H1 (cell line): ENCODE measurements around the gene LCN2. TPM values are rescaled to one million over a fixed set of nuclear protein-coding genes. Genes with fewer than 3 reads are reported as not detected.

ENCODE experiments used
- CTCF ChIA-PET: fragments of 300-600 bp; sonication (Branson Sonifier 250); formaldehyde crosslinking; loops from one replicate; lab custom pipeline; 2021; ENCODE audit not compliant: partially characterized antibody; lab: Charles Lee
- POLR2A ChIA-PET: fragments of 300-600 bp; sonication (Branson Sonifier 250); formaldehyde crosslinking; loops from one replicate; lab custom pipeline; 2021; ENCODE audit warnings: inconsistent platforms; ENCODE audit not compliant: partially characterized antibody; lab: Charles Lee
- DNase-seq, 2 experiments: peaks; one replicate each; pipeline versions ENCODE4 v3.0.0 to v3.0.0-alpha.2; 2010 to 2022; ENCODE audit warnings: low spot score in 2 of 2, low read depth in 1 of 2, mixed read lengths in 1 of 2
- FAIRE-seq: peaks from 2 replicates; lab custom pipeline; 2011; peaks lifted over from hg19 to GRCh38; lab: Jason Lieb, UNC
- H2AFZ ChIP-seq: 2 replicates; pipeline ENCODE4 v1.8.1; 2012; ENCODE audit warnings: low read length, inconsistent platforms
- H2AK5ac ChIP-seq: 2 replicates; pipeline ENCODE4 v1.6.1; 2013; ENCODE audit warnings: low read depth, low read length
- H2BK120ac ChIP-seq: replicated peaks from 2 replicates; pipeline ENCODE3; 2013; ENCODE audit warnings: low read depth, low read length, inconsistent platforms
- H2BK12ac ChIP-seq: 2 replicates; pipeline ENCODE4 v1.6.1; 2013; ENCODE audit warnings: low read depth, low read length
- H2BK15ac ChIP-seq: 2 replicates; pipeline ENCODE4 v1.6.1; 2013; ENCODE audit warnings: low read length
- H2BK20ac ChIP-seq: 2 replicates; pipeline ENCODE4 v1.6.1; 2013; ENCODE audit warnings: low read length
- H2BK5ac ChIP-seq: 2 replicates; pipeline ENCODE4 v1.6.1; 2013; ENCODE audit warnings: low read depth, low read length
- H3K14ac ChIP-seq: 2 replicates; pipeline ENCODE4 v1.6.1; 2013; ENCODE audit warnings: inconsistent platforms; ENCODE audit not compliant: insufficient read length
- H3K18ac ChIP-seq: 2 replicates; pipeline ENCODE4 v1.6.1; 2013; ENCODE audit warnings: low read length; ENCODE audit errors: extremely low read depth
- H3K23ac ChIP-seq: 2 replicates; pipeline ENCODE4 v1.6.1; 2013; ENCODE audit warnings: inconsistent platforms; ENCODE audit not compliant: insufficient read length
- H3K23me2 ChIP-seq: 2 replicates; pipeline ENCODE4 v1.6.1; 2013; ENCODE audit warnings: low read depth, low read length
- H3K27ac ChIP-seq: 2 replicates; pipeline ENCODE4 v1.6.1; 2011; ENCODE audit warnings: low read depth, low read length, inconsistent platforms
- H3K27me3 ChIP-seq, 4 experiments: replicated peaks in 1 of 4; 1 replicate in 1 of 4; 2 replicates in 3 of 4; pipeline versions ENCODE4 v1.6.1 to v1.8.1; 2011 to 2013; ENCODE audit warnings: low read length in 3 of 4, mild to moderate bottlenecking in 3 of 4, inconsistent platforms in 2 of 4, mixed read lengths in 2 of 4, moderate library complexity in 1 of 4; ENCODE audit not compliant: control insufficient read depth in 3 of 4, insufficient read depth in 3 of 4; ENCODE audit errors: extremely low read depth in 1 of 4
- H3K36me3 ChIP-seq, 4 experiments: 2 replicates each; pipeline versions ENCODE4 v1.6.1 to v1.8.1; 2011 to 2013; ENCODE audit warnings: mild to moderate bottlenecking in 4 of 4, low read length in 3 of 4, moderate library complexity in 2 of 4, control low read depth in 1 of 4, inconsistent platforms in 1 of 4; ENCODE audit not compliant: insufficient read depth in 4 of 4, control insufficient read depth in 2 of 4
- H3K4ac ChIP-seq: replicated peaks from 2 replicates; pipeline ENCODE3; 2013; ENCODE audit warnings: low read length, low read depth, mixed read lengths, inconsistent platforms; ENCODE audit not compliant: insufficient read length
- H3K4me1 ChIP-seq, 4 experiments: replicated peaks in 1 of 4; 1 replicate in 1 of 4; 2 replicates in 3 of 4; pipeline versions ENCODE4 v1.6.1 to v1.8.1; 2011 to 2013; ENCODE audit warnings: low read length in 3 of 4, inconsistent platforms in 2 of 4, mixed read lengths in 1 of 4; ENCODE audit not compliant: insufficient read depth in 4 of 4, control insufficient read depth in 3 of 4
- H3K4me2 ChIP-seq, 2 experiments: 2 replicates each; pipeline versions ENCODE4 v1.6.1 to v1.8.1; 2011 to 2013; ENCODE audit warnings: low read depth in 2 of 2, low read length in 2 of 2, control low read depth in 1 of 2, inconsistent platforms in 1 of 2, mild to moderate bottlenecking in 1 of 2; ENCODE audit not compliant: insufficient read depth in 1 of 2
- H3K4me3 ChIP-seq, 4 experiments: fragments of 200-600, 300-600 bp in 1 of 4; sonication (generic), shearing (Covaris generic), sonication (Bioruptor Twin) in 1 of 4; 2 replicates each; pipeline versions ENCODE4 v1.5.1 to v1.8.1; 2011 to 2016; ENCODE audit warnings: low read length in 4 of 4, low read depth in 3 of 4, control low read depth in 2 of 4, inconsistent platforms in 2 of 4, mild to moderate bottlenecking in 2 of 4, mixed read lengths in 1 of 4, moderate library complexity in 1 of 4; ENCODE audit not compliant: insufficient read depth in 2 of 4; ENCODE audit errors: extremely low read depth in 1 of 4
- H3K56ac ChIP-seq: replicated peaks from 2 replicates; pipeline ENCODE3; 2013; ENCODE audit warnings: low read depth, mild to moderate bottlenecking, mixed read lengths, low read length, inconsistent platforms; ENCODE audit not compliant: insufficient read length
- H3K79me1 ChIP-seq: 2 replicates; pipeline ENCODE4 v1.6.1; 2013; ENCODE audit warnings: low read depth, low read length, control low read depth
- H3K79me2 ChIP-seq, 2 experiments: 2 replicates each; pipeline versions ENCODE4 v1.6.1 to v1.8.1; 2012 to 2013; ENCODE audit warnings: low read length in 2 of 2, mild to moderate bottlenecking in 2 of 2, inconsistent platforms in 1 of 2; ENCODE audit not compliant: insufficient read depth in 2 of 2, control insufficient read depth in 1 of 2
- H3K9ac ChIP-seq, 4 experiments: replicated peaks in 1 of 4; 1 replicate in 1 of 4; 2 replicates in 3 of 4; pipeline versions ENCODE4 v1.6.1 to v1.8.1; 2011 to 2013; ENCODE audit warnings: low read depth in 3 of 4, low read length in 3 of 4, control low read depth in 2 of 4, mild to moderate bottlenecking in 2 of 4, moderate library complexity in 2 of 4, inconsistent platforms in 1 of 4; ENCODE audit errors: extremely low read depth in 1 of 4
- H3K9me3 ChIP-seq, 2 experiments: 2 replicates each; pipeline versions ENCODE4 v1.6.1 to v1.8.1; 2012 to 2013; ENCODE audit warnings: mild to moderate bottlenecking in 2 of 2, moderate library complexity in 2 of 2, control low read depth in 1 of 2, inconsistent platforms in 1 of 2, low read depth in 1 of 2, low read length in 1 of 2, mixed read lengths in 1 of 2; ENCODE audit not compliant: insufficient read depth in 2 of 2
- H4K20me1 ChIP-seq, 2 experiments: replicated peaks in 1 of 2; 2 replicates each; pipeline versions ENCODE3 to v1.8.1; 2011 to 2013; ENCODE audit warnings: inconsistent platforms in 2 of 2, low read length in 2 of 2, mild to moderate bottlenecking in 1 of 2; ENCODE audit not compliant: insufficient read depth in 2 of 2, control insufficient read depth in 1 of 2
- H4K5ac ChIP-seq: 2 replicates; pipeline ENCODE4 v1.6.1; 2013; ENCODE audit warnings: low read length, low read depth, mixed read lengths, inconsistent platforms; ENCODE audit not compliant: insufficient read length
- H4K8ac ChIP-seq: 2 replicates; pipeline ENCODE4 v1.8.0; 2013; ENCODE audit warnings: mild to moderate bottlenecking, moderate library complexity, low read length, inconsistent platforms; ENCODE audit not compliant: insufficient read depth; ENCODE audit errors: extremely low read depth
- H4K91ac ChIP-seq: replicated peaks from 2 replicates; pipeline ENCODE3; 2013; ENCODE audit warnings: low read length, mixed read lengths, inconsistent platforms; ENCODE audit not compliant: insufficient read length
- BRCA1 ChIP-seq: IDR thresholded peaks from 2 replicates; pipeline ENCODE4 v1.6.1; 2012; ENCODE audit warnings: low read depth, low read length, improper control_type of control experiment
- CREB1 ChIP-seq: IDR thresholded peaks from 2 replicates; pipeline ENCODE4 v1.6.1; 2012; ENCODE audit warnings: inconsistent platforms
- POLR2AphosphoS5 ChIP-seq: IDR thresholded peaks from 2 replicates; pipeline ENCODE4 v1.6.1; 2011; ENCODE audit warnings: low read depth, low read length
- SP1 ChIP-seq: IDR thresholded peaks from 2 replicates; pipeline ENCODE4 v1.6.1; 2011; ENCODE audit warnings: low read depth, low read length
- SRF ChIP-seq: IDR thresholded peaks from 2 replicates; pipeline ENCODE4 v1.6.1; 2011; ENCODE audit warnings: mild to moderate bottlenecking, low read depth, low read length, moderate library complexity
- YY1 ChIP-seq: IDR thresholded peaks from 2 replicates; pipeline ENCODE4 v1.6.1; 2011; ENCODE audit warnings: low read depth, mild to moderate bottlenecking, low read length
- WGBS, 2 experiments: shearing (Covaris generic) in 1 of 2; methylation state at CpG; one replicate each; pipeline versions ENCODE4 v1.1.6 to v1.1.7; 2013 to 2015; ENCODE audit warnings: low lambda C conversion rate in 2 of 2, mixed read lengths in 2 of 2, inconsistent platforms in 1 of 2, low coverage in 1 of 2, missing lambda C conversion rate in 1 of 2; ENCODE audit not compliant: insufficient replicate concordance in 2 of 2, insufficient coverage in 1 of 2, insufficient read length in 1 of 2; ENCODE audit errors: extremely low coverage in 1 of 2, missing lambda C conversion rate in 1 of 2; 5-methylcytosine and 5-hydroxymethylcytosine counted together
- polyA plus RNA-seq, 7 experiments: library from polyadenylated mRNA; depleted of rRNA in 3 of 7; stranded (reverse) in 5 of 7; unstranded in 2 of 7; fragments of >200 nt in 5 of 7; fragments of 200-250 nt in 2 of 7; gene quantifications; 1 replicate in 5 of 7; 2 replicates in 1 of 7; 4 replicates in 1 of 7; pipeline versions ENCODE4 v1.2.1 to v1.2.3, GENCODE V29; 2011 to 2013; ENCODE audit warnings: missing spikeins in 2 of 7, mixed read lengths in 2 of 7
- total RNA-seq: library from RNA; stranded (reverse); fragmentation: NEBNext Ultra II Directional; extraction: Animal tissue kit (Norgen Biotek cat#: 25700); gene quantifications from 2 replicates; pipeline ENCODE4 v1.2.1, GENCODE V29; 2021
- TF ChIP-seq, protein P1 (sequence below): IDR thresholded peaks from 2 replicates; pipeline ENCODE4 v1.6.1; 2011; ENCODE audit warnings: low read depth, mild to moderate bottlenecking, low read length; ENCODE audit not compliant: insufficient read depth
- TF ChIP-seq, protein P2 (sequence below): IDR thresholded peaks from 2 replicates; pipeline ENCODE4 v1.6.1; 2011; ENCODE audit warnings: low read length, improper control_type of control experiment

Gene LCN2
- total and polyA plus RNA-seq, 2 of the 8 experiments (the other 6 are each of a cell fraction or from before 2014, with no cell fraction given): 1.1 to 1.6 TPM

DNA sequence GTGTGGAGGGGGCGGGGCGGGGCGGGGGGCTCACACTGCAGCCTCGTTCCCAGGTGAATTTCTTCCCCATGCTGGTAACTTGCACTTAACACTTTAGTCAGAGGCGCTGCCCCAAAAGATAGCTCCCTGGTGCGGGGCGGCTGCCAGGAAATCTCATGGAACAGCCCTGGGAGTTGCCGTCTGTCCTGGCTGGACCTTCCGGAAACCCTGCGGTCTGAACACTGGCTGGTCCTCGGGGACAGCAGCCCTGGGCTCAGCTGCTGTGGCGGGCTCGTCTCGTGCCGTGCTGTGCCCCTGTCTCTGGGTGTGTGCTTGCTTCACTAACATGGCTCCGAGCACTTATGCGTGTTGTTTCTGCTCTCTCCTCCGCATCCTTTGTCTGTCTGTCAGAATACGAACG, 47.6 kb upstream of the LCN2 start:
- peaks cover 22 to 44% (median 29%) of the 10 kb centered on the region in 4 experiments for H3K36me3 ChIP-seq
- H2BK20ac ChIP-seq: no peak overlapping the region
- H3K4me3 ChIP-seq: no peak overlapping the region
- no peak overlapping the region for H2AK5ac ChIP-seq
- H3K23ac ChIP-seq: no peak overlapping the region
- peaks cover 11 to 28% (median 22%) of the 10 kb centered on the region in 4 experiments for H3K4me1 ChIP-seq
- H3K27ac ChIP-seq: no peak overlapping the region
- no peak overlapping the region for H3K56ac ChIP-seq
- H2BK15ac ChIP-seq: no peak overlapping the region
- H3K14ac ChIP-seq: no peak overlapping the region
- peaks cover 17% of the 10 kb centered on the region for H3K79me1 ChIP-seq
- no peak overlapping the region for H3K9ac ChIP-seq
- no peak overlapping the region for H2BK5ac ChIP-seq
- CTCF ChIA-PET: interaction anchor here (1.6 to 10.5 kb wide), 5 partner anchors 13 to 159 kb away, joined by 3 to 114 read pairs (median 32); no protein-coding TSS in a partner anchor
- H3K9me3 ChIP-seq: no peaks in the 10 kb centered on the region
- no peak for TF ChIP-seq SRF
- TF ChIP-seq SP1: no peak
- no peak for TF ChIP-seq CREB1
- 0 out of 2 replicates have a peak, but pooled peaks have one; percentile 23 for TF ChIP-seq POLR2AphosphoS5
- TF ChIP-seq, protein P1, sequence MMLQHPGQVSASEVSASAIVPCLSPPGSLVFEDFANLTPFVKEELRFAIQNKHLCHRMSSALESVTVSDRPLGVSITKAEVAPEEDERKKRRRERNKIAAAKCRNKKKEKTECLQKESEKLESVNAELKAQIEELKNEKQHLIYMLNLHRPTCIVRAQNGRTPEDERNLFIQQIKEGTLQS: no peak
- TF ChIP-seq YY1: no peak
- TF ChIP-seq, protein P2, sequence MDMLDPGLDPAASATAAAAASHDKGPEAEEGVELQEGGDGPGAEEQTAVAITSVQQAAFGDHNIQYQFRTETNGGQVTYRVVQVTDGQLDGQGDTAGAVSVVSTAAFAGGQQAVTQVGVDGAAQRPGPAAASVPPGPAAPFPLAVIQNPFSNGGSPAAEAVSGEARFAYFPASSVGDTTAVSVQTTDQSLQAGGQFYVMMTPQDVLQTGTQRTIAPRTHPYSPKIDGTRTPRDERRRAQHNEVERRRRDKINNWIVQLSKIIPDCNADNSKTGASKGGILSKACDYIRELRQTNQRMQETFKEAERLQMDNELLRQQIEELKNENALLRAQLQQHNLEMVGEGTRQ: no peak
- TF ChIP-seq BRCA1: no peak
- H2BK120ac ChIP-seq: no peak overlapping the region
- POLR2A ChIA-PET: interaction anchor here (1.2 to 12.1 kb wide), 4 partner anchors 7 to 123 kb away, joined by 4 to 119 read pairs (median 31); no protein-coding TSS in a partner anchor
- H4K5ac ChIP-seq: no peak overlapping the region
- no peaks in the 10 kb centered on the region for H3K27me3 ChIP-seq
- H4K91ac ChIP-seq: no peak overlapping the region
- peaks cover 9 to 33% of the 10 kb centered on the region in 2 experiments for H4K20me1 ChIP-seq
- no peak overlapping the region for H3K4ac ChIP-seq
- no peak overlapping the region for H3K4me2 ChIP-seq
- H2BK12ac ChIP-seq: no peak overlapping the region
- 91% methylated on average over 11 of the region's 20 CpGs; no CpG with 5 or more reads in 1 of the 2 experiments for WGBS, 2 experiments
- DNase-seq (no peak), FAIRE-seq (no peak)
- H4K8ac ChIP-seq: no peak overlapping the region; the same call in 1 of the 2 replicates
- peaks cover 9% of the 10 kb centered on the region for H3K23me2 ChIP-seq
- H3K79me2 ChIP-seq: peaks cover 0 to 20% of the 10 kb centered on the region in 2 experiments; a peak in 2 of 4 replicates
- no peak overlapping the region for H2AFZ ChIP-seq
- H3K18ac ChIP-seq: no peak overlapping the region
